DND-41 (cell line): ENCODE measurements around the gene KRTAP10-12.

Experiments
- EZH2 ChIP-seq: IDR thresholded peaks from 3 replicates; pipeline ENCODE4 v1.6.1; 2012; ENCODE audit warnings: borderline replicate concordance, low read depth, mild to moderate bottlenecking, moderate library complexity, low read length, inconsistent platforms; ENCODE audit not compliant: severe bottlenecking
- TF ChIP-seq, protein P1 (sequence below): IDR thresholded peaks from 2 replicates; pipeline ENCODE4 v1.5.1; 2012; ENCODE audit warnings: borderline replicate concordance, low read length, moderate library complexity, mild to moderate bottlenecking; ENCODE audit not compliant: poor library complexity, severe bottlenecking; ENCODE audit errors: extremely low read depth

DNA sequence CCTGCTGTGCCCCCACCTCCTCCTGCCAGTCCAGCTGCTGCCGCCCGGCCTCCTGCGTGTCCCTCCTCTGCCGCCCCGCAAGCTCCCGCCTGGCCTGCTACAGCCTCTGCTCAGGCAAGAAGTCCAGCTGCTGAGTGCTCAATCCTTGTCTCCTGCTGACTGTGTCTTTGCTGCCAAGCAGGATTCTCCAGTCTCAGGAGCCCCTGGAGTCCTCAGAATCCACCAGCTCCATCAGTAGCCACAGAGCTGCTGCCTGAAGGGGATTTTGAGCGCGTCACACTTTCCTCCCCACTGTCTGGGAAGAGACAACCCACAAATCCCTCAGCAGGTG lies 49.8 kb upstream of the KRTAP10-12 start:
- TF ChIP-seq, protein P1, sequence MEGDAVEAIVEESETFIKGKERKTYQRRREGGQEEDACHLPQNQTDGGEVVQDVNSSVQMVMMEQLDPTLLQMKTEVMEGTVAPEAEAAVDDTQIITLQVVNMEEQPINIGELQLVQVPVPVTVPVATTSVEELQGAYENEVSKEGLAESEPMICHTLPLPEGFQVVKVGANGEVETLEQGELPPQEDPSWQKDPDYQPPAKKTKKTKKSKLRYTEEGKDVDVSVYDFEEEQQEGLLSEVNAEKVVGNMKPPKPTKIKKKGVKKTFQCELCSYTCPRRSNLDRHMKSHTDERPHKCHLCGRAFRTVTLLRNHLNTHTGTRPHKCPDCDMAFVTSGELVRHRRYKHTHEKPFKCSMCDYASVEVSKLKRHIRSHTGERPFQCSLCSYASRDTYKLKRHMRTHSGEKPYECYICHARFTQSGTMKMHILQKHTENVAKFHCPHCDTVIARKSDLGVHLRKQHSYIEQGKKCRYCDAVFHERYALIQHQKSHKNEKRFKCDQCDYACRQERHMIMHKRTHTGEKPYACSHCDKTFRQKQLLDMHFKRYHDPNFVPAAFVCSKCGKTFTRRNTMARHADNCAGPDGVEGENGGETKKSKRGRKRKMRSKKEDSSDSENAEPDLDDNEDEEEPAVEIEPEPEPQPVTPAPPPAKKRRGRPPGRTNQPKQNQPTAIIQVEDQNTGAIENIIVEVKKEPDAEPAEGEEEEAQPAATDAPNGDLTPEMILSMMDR = no peak
- TF ChIP-seq EZH2 = no peak
